Stimulated activated CD4-positive, alpha-beta T cell treated with anti-CD3 and anti-CD28 coated beads, TNF-alpha, amount 100 ng/mL, for 1 hour (primary cell): ENCODE results near the gene DOCK1.

Experiments
- DNase-seq, 3 donors: peaks; one replicate each; pipeline ENCODE4 v3.0.0-alpha.2; 2020; ENCODE audit warnings: low read depth in 3 of 3, low spot score in 1 of 3

Gene DOCK1

DNA sequence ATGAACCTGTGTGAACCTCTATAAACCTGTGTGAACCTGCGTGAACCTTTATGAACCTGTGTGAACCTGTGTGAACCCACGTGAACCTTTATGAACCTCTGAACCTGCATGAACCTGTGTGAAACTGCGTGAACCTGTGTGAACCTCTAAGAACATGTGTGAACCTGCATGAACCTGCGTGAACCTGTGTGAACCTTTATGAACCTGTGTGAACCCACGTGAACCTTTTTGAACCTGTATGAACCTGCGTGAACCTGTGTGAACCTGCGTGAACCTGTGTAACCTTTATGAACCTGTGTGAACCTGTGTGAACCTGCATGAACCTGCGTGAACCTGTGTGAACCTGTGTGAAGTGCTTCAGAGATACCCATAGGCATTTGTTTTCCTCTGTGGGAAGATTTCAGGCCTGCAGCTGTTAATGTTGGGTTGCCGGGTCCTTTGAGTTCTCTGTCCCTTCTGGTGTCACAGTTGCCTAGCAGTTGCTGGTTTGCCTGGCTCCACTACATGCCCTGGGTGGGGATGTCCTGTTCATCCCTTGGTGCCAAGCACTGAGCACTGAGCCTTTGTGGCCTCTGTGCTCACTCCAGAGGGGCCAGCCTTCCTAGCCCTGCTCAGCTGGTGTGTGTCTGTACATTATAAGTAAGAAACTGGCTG is 97.9 kb downstream of the DOCK1 start:
- no peak for DNase-seq

DNA sequence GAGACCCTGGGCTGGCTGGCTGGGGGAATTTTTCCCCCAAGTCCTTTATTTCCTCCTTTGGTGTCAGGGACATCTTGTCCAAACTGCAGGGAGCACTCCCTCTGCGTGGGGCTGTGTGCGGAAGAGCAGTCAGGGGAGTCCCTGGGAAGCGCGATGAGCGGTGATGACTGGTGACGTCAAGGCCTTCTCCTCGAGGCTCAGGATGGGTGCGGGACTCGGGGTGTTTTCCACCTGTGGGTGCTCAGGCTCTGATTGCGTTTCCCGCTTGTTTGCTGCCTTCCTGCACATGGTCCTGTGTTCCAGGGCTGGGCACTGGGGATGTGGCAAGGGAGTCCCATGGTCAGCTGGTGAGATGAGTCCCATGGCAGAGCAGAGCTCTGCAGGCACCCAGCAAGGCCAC is 101.2 kb downstream of the DOCK1 start:
- no peak for DNase-seq

DNA sequence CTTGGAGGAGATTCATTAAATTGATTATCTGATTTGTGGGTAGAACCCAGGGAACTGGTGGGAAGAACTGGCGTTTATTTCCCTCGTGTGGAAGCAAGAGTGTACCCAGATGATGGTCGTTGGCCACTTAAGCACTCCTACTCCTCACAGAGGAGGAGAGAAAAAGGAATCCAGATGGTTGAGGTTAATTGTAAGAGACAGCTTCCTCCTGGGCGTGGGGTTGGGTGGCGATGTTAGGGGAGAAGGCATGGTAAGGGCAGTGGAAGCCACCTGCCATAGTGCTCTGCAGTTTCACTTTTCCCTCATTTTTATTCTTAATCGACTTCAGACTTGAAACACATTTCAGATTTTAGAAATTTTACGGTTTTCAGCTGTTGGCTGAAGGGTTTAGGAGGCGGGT is 104.1 kb downstream of the DOCK1 start:
- DNase-seq = no peak

DNA sequence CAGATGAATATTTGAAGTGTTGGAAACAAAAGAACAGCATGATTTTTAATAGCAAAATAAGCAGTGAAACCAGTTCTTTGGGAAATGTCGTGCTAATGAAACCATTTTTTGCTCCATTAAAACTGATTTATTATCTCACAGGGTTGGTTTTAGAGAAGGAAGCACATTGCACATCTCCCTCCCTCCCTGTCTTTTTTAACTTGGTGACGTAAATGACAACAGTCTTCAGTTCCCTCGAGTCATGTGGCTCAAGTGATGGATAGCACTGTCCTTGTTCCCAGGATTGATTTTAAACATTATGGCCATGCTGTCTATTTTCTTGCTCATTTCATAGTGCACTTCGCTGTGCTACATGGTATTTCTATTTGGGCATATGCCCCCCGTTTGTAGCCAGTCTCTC is 105.9 kb downstream of the DOCK1 start:
- DNase-seq = no peak

DNA sequence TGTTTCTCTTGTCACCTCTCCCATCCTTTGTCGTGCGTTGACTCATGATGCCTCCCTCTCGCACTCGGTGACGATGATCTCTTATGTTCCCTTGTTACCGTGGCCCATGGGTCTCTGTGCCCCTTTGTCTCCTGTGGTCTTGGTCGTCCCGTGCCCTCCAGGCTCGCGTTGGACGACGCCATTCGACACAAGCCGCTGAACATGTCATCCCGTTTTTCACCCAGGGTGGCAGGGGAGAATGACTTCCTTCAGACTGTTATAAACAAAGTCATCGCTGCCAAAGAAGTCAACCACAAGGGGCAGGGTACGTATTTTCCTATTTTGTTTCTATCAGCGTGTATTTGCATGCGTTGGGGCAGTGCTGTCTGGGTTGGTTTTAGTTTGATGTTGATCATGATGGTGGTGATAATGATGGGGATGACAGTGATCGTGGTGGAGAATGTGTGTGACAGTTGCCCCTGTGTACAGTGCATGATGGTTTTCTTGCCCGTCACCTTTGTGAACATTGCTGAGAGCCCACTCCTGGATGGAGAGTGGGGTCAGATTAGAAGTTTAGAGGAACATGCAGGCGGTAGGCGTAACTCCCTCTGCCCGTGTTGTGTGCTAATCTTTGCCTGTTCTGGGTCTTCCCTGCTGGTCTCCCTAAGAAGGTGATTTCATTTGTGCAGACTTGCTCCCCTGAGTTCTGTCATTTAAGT is 107.0 kb downstream of the DOCK1 start:
- DNase-seq = no peak

DNA sequence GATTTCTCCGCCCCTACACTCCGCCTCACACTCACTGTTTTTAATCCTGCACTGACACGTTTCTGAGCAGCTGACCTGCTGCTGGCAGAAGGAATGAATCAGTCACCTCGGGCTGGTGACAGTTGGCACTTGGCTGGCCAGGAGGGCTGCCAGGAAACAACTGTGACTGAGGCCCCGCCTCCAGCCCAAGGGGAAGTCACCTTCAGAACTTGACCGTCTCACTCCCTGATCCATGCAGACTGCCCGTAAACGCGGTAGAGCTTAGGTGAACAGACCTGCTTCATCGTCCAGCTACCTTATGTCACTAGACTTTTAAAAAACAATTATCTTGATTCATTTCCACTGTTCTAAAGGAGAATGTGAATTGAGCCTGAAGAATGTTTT is 107.5 kb downstream of the DOCK1 start:
- no peak for DNase-seq

DNA sequence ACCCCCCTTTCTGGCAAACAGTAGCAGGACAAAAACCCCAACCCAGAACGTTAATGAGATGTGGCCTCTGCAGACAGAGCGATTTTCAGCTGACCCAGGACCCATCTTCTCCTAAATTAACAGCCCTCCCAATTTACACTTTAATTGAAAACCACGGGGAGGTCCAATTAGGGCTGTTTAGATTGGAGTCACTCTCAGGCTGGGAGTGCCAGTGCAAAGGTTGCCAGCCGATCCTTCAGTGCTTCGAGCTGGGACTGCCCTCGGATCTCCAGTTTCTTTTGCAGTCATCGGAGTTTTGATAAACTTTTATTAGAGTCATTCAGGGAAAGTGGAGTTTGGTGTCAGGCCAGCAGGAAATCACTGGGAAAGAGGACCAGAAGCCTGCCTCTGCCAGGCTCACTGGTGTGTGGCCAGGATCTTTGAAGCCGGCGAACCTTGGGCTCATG is 108.0 kb downstream of the DOCK1 start:
- no peak for DNase-seq

DNA sequence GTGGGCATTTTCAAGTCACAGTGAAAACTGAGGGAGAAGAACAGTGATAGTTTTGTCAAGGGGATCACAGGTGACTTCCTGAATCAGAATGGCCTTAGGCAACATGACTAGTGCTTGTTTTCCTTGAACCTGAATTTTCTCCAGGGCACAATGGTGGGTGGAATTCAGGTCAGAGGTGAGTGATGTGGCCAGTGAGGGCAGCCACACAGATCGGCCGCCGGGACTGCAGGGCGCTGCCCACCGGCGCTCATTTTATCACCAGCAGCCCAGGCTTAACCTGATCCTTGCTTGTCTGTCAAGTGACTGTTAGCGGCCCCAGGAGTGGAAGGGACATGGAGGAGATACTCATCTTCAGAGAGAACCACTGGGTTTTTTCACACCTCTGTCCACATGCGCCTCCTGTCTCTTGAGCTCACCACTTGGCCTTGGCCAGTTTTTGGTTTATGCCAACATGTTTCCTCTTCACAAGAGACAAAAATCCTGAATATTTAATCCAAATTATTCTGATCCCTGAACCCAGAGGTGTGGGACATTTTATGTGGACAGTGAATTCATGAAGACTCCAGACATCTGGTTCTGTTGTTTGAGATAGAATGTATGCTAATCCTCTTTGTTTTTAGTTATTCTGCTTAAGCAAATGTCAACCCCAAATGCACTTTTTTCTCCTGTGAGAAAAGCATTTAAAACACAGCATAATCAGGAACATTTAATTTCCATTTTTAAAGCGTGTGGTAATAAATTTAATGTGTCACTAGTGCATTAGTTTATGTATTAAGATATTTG is 108.7 kb downstream of the DOCK1 start:
- DNase-seq = no peak

DNA sequence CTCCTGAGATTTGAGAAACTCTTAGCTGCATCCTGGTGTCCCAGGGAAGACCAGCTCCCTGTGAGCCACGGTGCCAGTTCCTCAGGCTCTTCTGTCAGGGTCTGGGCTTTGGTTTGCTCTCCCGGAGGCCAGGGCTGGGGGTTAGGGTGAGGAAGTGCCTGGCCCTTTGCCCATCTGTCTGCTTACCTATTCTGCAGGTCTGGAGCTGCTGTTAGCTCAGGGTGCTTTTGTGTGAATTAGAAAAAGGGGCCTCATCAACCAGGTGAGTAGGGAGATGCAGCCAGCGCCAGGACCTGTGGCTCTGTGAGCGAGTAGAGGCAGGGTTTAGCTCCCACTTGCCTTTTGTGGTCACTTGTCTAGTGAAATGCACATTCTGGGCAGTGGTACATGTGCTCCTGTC is 109.4 kb downstream of the DOCK1 start:
- DNase-seq = no peak

DNA sequence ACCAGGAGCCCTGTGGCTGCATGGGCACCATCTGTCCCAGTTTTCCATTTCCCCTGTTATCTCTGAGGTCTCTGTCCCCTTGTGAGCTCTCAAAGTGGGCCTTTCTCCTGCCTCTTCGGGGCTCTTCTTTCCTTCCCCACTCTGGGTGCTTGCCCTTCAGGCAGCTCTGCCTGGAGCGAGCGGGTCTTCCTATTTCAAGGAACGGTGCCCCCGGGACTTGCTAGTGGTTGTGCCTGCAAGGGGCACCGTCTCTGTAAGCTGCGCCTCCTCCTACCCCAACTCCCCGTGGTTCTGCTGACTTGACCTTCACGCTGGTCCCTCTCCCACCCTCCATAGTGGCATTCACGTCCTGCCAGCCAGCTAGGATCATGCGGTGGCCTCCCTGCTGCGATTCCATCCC is 110.1 kb downstream of the DOCK1 start:
- no peak for DNase-seq

DNA sequence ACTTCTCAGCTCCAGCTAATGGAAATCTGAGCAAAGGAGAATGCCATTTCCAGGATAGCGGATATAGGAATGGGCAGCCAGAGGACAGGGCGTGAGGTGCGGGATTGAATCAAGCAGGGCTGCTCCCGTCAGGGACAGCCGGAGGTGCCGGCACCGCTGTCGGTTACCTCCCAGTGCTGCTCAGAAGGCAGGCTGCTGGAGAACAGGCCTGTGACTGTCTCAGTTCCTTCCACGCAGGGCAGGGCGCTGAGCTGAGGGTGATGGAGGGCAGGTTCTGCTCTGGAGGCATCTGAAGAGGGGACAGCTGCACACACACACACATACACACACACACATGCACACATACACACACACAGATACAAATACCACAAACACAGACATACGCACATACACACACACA is 111.1 kb downstream of the DOCK1 start:
- DNase-seq = no peak

DNA sequence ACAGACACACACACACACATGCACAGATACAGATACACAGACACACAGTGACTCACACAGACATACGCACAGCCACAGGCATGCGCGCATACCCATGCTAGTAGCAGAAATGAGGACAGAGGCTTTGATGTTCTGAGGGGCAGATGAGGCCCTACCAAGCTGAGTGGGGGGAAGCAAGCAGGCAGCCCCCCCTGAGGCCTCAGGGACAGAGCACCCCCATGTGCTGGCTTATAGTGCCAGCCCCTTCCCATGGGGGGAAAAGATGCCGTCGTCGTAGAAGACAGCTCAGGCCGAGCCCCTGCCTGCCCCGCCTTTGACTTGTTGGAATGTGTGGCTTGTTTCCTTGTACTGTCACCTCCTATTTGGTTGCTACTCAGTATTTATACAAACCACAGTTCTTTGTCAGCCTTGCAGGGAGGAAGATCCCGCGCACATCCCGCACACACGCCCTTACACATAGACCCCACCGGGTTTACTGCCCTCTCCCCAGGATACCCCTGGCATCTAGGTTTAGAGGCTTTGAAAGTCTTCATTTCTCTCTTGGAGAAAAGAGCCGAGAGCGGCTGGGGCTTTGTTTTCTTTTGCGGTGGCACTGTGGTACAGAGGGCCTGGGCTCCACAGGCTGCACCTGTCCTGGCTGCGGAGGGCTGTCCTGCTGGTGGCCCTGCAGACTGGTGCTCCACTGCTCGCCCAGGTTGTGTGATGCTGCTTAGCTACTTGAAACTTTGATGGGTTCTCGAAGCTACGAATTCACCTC is 112.5 kb downstream of the DOCK1 start:
- no peak for DNase-seq

DNA sequence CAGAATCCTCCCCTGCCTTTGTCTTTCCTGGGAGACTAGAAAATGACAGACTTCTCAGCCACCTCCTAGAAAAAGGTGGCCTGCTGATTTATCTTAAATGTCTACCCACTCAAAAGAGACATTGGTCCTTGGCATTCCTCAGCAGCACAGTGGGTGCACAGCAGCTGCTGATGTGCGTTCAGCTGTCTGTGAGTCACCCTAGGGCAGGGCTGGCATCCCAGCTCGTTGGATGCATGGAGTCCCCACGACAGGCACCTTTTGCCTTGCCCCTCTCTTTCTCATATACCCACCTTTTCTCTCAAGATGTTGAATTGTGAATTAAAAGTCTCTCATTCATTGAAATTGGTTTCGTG is 113.0 kb downstream of the DOCK1 start:
- DNase-seq = no peak

DNA sequence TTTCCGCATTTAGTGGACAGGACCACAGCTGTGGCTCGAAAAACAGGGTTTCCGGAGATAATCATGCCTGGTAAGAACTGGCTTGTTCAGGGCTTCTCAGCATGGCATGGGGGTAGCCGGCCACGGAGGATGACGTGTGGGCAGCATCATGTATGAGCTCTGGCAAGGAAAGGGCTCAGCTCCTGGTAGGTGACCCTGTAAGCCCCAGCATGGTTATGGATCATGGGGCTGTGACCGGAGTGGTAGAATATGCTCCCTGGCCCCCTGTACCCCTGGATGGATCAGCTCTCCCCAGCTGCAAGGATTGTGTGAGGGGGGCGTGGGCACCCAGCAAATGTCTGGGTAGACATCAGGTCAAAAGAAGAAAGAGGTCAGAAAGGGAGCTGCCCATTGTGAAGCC is 113.5 kb downstream of the DOCK1 start:
- DNase-seq = no peak

DNA sequence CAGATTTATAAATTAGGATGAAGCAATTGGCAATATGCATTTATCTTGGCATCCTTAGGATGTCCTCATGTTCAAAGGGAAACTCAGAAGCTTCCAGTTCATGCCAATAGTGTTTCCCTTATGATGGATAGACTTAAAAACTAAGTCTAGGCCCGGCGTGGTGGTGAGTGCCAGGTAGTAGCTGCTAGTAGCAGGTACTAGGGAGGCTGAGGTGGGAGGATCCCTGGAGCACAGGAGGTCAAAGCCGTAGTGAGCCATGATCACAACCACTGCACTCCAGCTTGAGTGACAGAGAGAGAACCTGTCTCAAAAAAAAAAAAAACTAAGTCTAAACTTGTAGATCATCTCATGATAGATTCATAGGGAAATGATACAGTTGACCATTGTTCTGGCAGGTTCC is 115.0 kb downstream of the DOCK1 start:
- DNase-seq = no peak

DNA sequence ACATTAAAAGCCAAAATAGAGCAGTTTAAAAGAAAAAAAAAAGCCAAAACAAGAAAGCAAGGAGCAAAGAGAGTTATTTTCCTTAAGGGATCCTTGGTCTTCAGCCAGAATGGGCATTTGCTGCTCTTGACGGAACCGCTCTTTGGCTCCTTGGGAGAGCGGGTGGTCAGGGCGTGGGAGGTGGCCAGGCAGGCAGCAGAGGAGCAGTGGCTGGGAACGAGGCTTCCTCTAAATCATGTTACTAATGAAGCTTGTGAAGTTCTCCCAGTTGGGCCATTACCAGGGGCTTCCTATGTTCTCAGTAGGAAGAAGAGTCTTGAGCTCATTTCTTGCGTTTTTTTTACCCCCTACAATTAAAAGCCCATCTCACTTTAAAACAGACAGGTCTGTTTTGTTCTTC is 116.6 kb downstream of the DOCK1 start:
- DNase-seq = no peak

DNA sequence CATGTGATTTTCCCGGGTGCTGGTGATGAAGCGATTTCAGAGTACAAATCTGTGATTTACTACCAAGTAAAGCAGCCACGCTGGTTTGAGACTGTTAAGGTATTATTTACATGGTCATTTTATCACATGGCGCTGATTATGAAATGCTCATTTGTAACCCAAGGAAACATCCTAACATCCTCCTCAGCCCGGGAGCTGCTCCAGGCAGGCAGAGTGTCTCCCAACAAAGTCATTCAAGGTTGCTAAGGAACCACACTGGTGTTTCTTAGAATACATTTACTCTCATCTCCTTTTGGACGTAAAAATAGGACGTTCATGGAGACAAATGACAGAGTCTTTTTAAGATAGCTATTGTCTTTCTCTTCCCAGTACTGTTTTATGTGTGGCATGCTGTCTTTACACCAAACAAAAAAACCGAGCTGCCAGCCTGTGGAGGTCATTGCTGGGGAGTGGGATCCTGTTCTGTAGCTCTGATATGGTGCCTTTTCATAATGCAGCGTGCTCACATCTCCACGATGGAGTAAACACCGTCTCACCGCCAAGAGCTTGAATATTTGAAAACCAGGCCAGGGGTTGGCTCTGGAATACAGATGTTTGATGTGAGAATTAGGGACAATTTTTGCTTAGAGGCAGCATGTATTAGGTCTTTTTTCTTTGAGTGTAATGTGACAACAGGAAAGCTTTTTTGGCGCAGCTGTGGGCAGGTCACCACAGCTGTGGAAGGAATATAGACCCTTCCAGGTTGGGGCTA is 119.6 kb downstream of the DOCK1 start:
- DNase-seq = no peak

DNA sequence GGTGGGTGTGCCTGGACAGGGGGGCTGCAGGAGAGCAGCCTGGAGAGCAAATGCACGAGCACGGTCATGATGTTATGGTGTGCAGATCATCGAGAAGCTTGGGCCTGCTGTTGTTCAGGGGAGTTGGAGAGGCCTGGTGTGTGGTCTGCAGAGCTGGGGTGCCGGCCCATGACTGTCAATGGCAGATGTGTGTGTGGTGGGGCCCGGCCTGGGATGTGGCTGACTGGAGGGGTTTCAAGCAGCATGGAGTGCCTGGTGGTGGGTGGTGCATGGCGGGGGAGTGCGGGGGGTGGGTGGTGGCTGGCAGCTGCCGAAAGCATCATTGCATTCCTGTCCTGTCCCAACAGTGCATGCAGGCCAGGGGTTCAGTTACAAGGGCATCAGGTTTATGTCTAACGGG is 122.6 kb downstream of the DOCK1 start:
- DNase-seq = no peak

DNA sequence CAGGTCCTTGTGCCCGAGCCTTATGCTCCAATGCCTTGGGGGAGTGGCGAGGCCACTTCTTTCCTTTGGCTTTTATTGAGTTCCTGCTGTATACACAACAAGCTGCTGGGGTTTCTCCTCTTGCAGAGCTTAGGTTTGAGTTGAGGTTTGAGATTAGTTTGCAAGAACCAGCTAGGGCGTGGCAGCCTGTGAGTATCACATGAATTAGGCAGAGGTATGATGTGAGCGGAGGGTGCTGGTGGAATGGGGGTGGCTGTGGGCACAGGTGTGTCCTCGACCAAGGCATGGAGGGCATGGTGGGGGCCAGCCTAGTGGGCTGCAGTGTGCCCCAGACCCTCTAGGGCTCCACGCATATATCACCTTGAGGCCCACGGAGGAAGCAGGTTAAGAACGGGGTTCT is 123.3 kb downstream of the DOCK1 start:
- DNase-seq = no peak

DNA sequence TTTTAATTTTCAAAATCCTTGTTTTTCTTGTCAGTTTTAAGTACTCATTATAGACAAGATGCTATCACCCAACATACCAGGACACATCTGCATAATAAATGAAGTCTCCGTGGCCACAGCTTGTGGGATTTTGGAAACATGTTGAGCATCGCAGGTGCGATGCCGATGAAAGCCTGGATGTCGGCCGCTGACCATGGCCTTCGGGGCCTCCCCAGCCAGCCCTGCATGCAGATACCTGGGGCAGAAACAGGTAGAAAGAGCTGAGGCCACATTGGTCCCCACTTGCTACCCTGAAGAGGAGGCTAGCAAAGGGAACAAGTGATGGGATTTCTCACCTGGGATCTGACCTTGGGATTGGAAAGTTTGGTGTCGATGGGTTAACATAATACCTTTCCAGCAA is 123.8 kb downstream of the DOCK1 start:
- DNase-seq = no peak
